NCI-H2081 (cell line): ENCODE measurements around the gene TOPBP1.
"Not testable (repeated sequence)": the region's sequence is repeated elsewhere in the genome, so short reads cannot be mapped to it uniquely, and the experiment has no call there.

Source experiments
- DNase-seq, 2 experiments: peaks; one replicate each; lab custom pipeline; 2025; lab: John Stamatoyannopoulos, UW

The TOPBP1 gene

DNA sequence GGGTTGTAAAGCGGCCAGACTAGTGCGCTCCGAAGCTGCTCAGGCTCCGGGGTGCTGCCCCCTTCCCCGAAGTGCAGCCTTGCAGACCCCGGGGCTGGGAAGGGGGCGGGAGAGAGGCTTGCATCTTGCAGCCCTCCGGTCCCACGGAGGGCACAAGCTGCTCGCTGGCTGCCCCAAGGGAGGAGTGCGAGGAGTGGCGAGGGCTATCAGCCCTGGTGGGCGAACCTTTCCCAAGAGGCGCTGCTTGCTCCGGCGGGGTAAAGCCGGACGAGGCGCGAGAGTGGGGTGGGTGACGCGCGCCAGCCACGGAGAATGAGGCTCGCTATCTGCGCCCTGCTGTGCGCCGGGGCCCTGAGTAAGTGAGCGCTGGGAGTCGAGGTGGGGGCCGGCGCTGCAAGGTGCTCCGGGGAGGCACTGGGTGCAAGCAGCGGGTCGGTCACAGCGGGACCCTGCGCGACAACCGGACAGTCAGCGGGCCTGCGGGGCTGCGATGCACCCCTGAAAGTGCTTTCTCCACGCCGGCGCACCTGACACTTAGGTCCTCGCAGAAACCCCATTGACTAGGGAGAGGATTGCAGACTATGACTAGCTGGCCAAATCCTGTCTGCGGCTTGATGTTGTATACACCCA lies 12.7 kb upstream of the TOPBP1 start:
- DNase-seq: no peak

DNA sequence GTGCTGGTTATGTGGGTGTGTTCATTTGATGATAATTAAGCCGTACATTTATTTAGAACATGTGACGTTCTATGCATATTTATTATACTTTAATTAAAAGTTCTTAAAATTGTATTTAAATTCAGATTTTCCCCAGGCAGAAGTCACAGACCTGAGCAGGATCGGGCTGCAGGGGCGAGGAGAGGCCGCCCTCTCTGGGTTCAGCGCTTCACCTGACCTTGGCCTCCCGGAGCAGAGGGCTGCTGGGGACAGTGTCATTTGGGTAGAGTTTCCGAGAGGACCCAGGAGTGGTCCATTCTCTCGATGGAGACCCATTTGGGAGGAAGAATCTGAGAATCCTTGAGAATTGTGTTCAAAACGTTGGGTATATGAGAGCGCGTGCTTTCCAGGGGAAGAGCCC lies 12.0 kb upstream of the TOPBP1 start:
- DNase-seq: no peak

DNA sequence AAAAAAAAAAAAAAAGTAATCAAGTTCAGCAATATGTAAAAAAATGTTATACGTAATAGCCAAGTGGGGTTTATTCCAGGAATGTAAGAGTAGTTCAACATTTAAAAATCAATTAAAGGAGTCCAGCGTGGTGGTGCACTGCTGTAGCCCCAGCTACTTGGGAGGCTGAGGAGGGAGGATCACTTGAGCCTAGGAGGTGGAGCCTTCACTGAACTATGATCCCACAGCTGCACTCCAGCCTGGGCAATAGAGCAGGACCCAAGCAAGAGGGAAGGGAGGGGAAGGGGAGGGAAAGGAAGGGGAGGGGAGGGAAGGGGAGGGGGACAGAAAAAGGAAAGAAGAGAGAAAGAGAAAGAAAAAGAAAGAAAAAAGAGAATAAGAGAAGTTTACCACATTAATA lies 10.7 kb upstream of the TOPBP1 start:
- DNase-seq: no peak

DNA sequence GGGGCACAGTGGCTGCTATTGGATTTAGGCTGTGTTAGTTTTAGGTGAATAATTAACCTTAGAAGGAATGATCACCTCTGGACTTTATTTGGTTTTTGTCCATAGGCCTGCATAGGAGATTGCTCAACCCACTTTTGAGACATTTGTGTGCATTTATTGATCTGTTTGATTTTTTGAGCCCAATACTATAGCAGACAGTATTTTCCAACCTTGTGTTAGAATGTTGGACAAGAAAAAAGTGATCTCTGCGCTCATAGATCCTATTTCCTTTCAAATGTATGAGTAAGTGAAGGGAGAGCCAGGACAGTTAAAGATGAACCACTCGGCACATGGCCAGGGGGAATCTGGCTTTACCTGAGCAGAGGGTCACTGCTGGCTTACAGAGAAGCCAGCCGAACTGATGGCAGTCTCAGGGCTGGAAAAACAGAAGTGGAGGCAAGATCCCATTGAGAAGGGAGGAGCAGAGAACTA lies 8.8 kb upstream of the TOPBP1 start:
- no peak for DNase-seq

GRCh38 chr3:133669949-133670524 lies 8.3 kb upstream of the TOPBP1 start:
- DNase-seq: no peak

DNA sequence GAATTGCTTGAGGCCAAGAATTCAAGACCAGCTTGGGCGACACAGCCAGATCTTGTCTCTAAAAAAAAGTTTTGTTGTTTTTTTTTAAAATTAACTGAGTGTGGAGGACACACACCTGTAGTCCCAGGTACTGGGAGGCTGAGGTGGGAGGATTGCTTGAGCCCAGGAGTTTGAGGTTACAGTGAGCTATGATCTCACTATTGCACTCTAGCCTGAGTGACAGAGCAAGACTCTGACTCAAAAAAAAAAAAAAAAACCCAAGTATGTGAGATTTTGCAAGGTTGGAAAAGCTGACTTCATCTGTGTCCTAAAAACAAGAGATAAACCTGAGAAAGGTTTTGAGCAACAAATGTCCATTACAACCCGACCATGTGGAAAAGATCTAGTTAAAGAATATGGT lies 5.4 kb upstream of the TOPBP1 start:
- DNase-seq: no peak

DNA sequence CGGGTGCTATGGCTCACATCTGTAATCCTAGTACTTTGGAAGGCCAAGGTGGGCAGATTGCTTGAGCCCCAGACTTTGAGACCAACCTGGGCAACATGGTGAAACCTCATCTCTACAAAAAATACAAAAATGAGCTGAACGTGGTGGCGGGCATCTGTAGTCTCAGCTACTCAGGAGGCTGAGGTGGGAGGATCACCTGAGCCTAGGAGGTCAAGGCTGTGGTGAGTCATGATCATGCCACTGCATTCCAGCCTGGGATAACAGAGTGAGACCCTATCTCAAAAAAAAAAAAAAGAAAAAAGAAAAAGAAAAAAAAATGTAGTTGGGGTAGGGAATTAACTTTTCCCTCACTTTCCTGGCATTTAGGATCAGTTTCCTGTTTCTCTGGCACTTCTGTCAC lies 3.4 kb upstream of the TOPBP1 start:
- not testable (repeated sequence) for DNase-seq

DNA sequence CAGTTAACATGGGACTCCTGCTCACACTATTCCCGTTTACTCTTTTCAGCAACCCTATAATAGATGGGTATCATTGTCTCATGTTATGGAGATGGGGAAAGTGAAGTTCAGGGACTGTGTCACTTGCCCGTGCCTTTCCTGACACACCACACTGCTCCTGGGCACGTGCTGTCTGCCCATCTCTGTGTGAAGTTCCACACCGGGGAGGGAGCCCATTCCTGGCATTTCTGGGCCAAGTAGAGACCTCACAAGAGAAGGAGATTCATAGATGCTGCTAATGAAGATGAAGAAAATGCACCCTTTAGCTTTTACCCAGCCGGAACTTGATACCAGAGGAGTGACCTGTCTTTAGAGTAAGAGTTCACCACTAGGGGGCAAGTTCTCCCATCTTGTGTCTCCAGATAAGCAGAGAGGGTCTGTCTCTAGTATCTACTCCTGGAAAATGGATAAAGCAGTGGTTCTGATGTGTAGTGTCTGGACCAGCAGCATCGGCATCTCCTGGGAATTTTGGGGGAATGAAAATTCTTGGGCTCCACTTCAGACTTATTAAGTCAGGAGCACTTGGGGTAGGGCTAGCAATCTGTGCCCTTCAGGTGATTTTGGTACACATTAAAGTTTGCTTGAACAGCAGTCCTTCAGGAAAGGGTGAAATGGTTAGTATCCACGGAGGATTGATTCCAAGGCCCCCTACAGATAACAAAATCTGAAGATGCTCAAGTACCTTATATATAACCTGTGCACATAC lies 2.0 kb upstream of the TOPBP1 start:
- DNase-seq: peak; percentile 79 to 90

- DNase-seq: peak; percentile 45 to 72
Measured at GRCh38 chr3:133662278-133662651, 524 bp upstream of the TOPBP1 start.

DNA sequence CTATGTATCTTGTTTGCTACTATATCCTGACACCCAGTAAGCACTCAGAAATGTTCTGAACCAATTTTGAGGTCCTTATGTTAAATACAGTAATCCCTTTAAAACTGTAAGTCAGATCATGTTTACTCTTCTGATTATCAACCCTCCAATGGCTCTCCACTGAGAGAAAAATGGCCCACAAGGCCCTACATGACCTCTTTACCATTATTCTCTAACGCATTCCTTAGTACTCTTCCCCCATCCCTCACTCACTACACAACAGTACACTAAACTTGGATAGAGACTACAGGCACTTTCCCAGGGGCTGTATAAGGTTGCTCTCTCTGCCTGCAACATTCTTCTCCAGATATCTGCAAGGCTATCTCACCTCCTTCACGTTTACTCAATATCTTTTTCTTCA lies 1.9 kb downstream of the TOPBP1 start:
- DNase-seq: no peak

DNA sequence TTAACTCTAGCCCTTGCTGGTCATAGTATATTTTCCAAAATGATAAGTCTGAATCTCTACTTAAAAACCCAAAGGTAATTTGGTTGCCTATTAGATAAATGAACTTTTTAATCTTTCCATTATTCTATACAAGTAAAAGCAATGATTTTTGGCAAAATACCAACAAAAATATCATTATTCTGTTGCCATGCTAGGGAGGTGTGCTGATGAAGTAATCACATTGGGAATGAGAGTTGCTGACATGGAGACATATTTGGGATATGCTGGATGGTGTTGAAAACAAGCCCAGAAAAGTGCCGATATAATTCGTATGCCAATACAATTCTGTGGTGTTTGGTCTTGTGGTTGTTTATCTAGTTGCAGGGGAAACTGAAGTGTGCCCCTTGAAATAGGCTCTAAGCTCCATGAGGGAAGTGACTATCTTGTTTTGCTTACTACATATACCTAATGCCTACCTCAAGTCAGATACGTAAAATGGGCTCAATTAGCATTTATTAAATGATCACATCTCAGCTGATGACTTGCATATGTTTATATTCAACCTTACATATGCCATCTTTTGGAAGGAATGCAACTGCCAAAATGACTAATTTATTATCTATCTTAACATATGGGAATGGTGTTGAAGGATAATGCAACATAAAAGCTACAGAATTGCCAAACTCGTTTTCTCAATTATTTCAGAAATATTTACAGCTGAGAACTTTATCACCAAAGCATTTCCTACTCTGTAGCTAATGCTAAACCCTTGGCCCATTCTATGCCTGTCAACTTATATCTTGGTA lies 5.8 kb downstream of the TOPBP1 start:
- DNase-seq: no peak

GRCh38 chr3:133649486-133650068 lies 12.2 kb downstream of the TOPBP1 start:
- no peak for DNase-seq

DNA sequence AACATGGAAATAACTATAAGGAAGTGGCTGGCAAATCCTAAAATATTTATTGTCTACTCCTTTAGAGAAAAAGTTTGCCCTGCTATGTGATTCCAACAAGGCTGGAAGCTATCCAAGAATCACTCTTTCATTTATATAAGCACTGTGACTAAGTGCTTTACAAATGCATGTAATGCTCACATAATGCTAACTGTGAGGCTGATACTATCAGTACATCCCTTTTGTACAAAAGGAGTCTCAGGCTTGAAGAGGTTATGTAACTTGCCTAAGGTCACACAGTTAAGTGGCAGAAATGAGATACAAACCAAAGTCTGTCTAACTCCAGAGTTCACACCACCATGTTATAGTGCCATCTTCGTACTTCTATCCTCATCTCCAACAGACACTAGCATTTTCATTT lies 17.0 kb downstream of the TOPBP1 start:
- no peak for DNase-seq

GRCh38 chr3:133643611-133644010 lies 18.1 kb downstream of the TOPBP1 start:
- DNase-seq: no peak

DNA sequence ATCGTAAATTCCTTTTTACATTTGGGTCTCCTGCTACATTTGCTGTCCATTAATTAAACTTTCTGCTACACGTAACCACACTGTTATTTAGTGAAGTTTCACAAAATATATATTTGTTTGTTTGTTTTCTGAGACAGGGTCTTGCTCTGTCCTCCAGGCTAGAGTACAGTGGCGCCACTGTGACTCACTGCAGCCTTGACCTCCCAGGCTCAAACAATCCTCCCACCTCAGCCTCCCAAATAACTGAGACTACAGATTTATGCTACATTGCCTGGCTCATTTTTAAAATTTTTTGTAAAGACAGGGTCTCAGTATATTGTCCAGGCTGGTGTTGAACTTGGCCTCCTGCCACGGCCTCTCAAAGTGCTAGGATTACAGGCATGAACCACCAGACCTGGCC lies 20.5 kb downstream of the TOPBP1 start:
- no peak for DNase-seq

DNA sequence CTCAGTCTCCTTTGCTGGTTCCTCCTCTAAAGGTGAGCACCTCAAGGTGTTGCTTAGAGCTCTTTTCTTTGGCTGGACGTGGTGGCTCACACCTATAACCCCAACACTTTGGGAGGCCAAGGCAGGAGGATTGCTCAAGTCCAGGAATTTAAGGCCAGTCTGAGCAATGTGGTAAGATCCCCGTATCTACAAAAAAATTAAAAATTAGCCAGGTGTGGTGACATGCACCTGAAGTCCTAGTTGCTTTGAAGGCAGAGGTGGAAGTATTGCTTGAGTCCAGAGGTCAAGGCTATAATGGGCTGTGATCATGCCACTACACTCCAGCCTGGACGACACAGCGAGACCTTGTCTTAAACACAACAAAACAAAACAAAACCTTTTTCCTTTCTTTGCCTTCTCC lies 28.3 kb downstream of the TOPBP1 start:
- DNase-seq: no peak

DNA sequence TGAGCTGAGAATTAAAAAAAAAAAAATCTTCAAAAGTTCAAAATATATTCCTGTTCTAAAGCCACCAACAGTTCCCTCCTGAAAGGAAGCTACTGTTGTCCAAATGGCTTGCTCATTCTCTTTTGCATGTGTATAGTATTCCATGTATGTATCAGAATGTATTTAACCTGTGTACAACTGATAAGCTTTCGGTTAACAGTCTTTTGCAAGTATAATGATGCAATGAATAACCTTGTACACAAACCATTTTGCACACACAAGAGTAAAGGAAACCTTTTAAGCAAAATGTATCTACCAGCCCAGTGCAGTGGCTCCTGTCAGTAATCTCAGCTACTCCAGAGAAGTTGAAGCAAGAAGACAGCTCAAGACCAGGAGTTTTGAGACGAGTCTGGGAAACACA lies 32.6 kb downstream of the TOPBP1 start:
- no peak for DNase-seq

- DNase-seq: no peak
Measured at GRCh38 chr3:133627789-133628188, 34.0 kb downstream of the TOPBP1 start.

GRCh38 chr3:133620066-133620784 lies 41.5 kb downstream of the TOPBP1 start:
- DNase-seq: no peak

GRCh38 chr3:133611534-133611933 lies 50.2 kb downstream of the TOPBP1 start:
- no peak for DNase-seq

DNA sequence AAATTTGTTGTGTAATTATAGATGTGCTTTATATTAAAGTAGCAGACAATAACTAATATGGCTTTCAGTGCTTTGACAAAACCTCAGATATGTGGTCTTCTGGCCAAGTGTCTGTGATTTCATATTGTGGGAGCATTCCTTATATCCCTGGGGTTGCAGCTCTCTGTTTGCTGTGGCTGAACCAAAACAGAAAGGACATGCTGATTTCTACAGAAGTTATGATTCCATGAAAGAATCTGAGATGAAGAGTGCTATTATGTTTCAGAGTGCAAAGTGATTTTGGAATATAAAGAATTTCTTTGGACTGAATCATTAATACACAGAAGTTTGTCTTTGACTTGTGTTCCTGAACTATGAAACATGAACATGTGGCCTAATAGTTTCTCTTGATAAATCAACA lies 51.7 kb downstream of the TOPBP1 start:
- no peak for DNase-seq

DNA sequence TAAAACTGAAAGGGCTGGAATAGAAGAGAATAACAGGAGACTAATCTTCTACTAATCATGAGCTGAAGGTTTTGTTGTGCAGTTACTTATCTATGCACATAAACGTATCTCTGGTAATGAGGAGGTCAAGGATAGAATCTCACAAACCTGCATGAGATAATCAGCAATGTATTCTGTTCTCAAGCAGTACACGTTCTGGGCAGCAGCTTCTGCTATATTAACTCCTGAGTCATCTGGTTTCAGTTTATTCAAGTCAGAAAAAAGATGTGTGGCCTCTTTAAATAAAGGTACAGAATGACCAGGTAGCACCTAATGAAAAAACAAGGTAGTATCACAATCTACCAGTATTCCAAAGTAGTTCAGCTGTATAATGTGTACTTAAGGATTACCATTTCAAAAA lies 53.4 kb downstream of the TOPBP1 start:
- DNase-seq: no peak
